Umbilical cord (tissue), 2 donors: ENCODE data around the gene LHFPL6. TPM values are rescaled to one million over a fixed set of nuclear protein-coding genes. Genes with fewer than 3 reads are reported as not detected.

ENCODE experiments used
- DNase-seq: peaks from one replicate; pipeline ENCODE4 v3.0.0-alpha.2; 2015; ENCODE audit warnings: low spot score
- total RNA-seq: library from RNA; depleted of rRNA; stranded (reverse); fragments of >200 nt; gene quantifications from one replicate; pipeline ENCODE4 v1.2.3, GENCODE V29; 2014; ENCODE audit warnings: low replicate concordance; ENCODE audit not compliant: insufficient read depth

Gene LHFPL6
- total RNA-seq, 1 donor from 2014 or later = 141 TPM

- DNase-seq = no peak
Measured at GRCh38 chr13:39310961-39311360, 292.0 kb downstream of the LHFPL6 start.

- no peak for DNase-seq
Measured at GRCh38 chr13:39306639-39307589, 296.1 kb downstream of the LHFPL6 start.

- DNase-seq = no peak
Measured at GRCh38 chr13:39302820-39303219, 300.2 kb downstream of the LHFPL6 start.

- DNase-seq = no peak
Measured at GRCh38 chr13:39298951-39299350, 304.0 kb downstream of the LHFPL6 start.

GRCh38 chr13:39297664-39298171 is 305.3 kb downstream of the LHFPL6 start:
- DNase-seq = no peak

- no peak for DNase-seq
Measured at GRCh38 chr13:39297023-39297422, 306.0 kb downstream of the LHFPL6 start.

GRCh38 chr13:39296193-39296592 is 306.8 kb downstream of the LHFPL6 start:
- DNase-seq = no peak

Other genes starting within 250 kb of the LHFPL6 start
- gene COG6, start 52.5 kb upstream of the LHFPL6 start, total RNA-seq = 32.3 TPM